Measurements from ENCODE around the gene IL20. TPM values are rescaled to one million over a fixed set of nuclear protein-coding genes. Genes with fewer than 3 reads are reported as not detected.

The IL20 gene
- polyA plus RNA-seq, 1 donor (not counting 4 experiments of a cell fraction or from before 2014, with no cell fraction given) = 4.7 TPM

DNA sequence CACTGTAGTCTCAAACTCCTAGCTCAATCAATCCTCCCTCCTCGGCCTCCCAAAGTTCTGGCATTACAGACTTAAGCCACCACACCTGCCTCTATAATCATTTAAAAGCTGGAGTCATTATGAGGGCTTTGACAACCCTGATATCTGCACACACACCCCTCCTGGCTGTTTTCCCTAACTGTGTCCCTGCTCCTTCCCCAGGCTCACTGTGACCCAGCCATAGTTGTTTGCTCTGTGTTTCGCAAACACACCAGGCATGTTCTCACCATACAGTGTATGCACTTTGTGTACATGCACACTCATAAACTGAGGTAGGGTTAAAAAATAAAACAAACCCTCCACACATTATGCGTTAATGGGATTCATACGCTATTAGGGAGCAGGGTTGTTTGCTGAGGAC, 21.8 kb upstream of the IL20 start:
- no peak overlapping the region for H3K4me3 ChIP-seq (ENCODE audit: control insufficient read depth in 2 of 3, extremely low read depth in 1 of 3, insufficient read depth in 2 of 3, low read depth in 1 of 3, low read length in 3 of 3)
- no peaks in the 10 kb centered on the region for H3K79me2 ChIP-seq (ENCODE audit: control insufficient read depth, insufficient read depth, low read length)
- no peak overlapping the region for H3K27ac ChIP-seq (ENCODE audit: control insufficient read depth, insufficient read depth, low read length)
- TF ChIP-seq, protein P1, sequence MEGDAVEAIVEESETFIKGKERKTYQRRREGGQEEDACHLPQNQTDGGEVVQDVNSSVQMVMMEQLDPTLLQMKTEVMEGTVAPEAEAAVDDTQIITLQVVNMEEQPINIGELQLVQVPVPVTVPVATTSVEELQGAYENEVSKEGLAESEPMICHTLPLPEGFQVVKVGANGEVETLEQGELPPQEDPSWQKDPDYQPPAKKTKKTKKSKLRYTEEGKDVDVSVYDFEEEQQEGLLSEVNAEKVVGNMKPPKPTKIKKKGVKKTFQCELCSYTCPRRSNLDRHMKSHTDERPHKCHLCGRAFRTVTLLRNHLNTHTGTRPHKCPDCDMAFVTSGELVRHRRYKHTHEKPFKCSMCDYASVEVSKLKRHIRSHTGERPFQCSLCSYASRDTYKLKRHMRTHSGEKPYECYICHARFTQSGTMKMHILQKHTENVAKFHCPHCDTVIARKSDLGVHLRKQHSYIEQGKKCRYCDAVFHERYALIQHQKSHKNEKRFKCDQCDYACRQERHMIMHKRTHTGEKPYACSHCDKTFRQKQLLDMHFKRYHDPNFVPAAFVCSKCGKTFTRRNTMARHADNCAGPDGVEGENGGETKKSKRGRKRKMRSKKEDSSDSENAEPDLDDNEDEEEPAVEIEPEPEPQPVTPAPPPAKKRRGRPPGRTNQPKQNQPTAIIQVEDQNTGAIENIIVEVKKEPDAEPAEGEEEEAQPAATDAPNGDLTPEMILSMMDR (optimal IDR thresholded peaks at IDR 0.05 in 1 of 3, IDR thresholded peaks at IDR 0.05 in 1 of 3, conservative IDR thresholded peaks at IDR 0.05 in 1 of 3; ENCODE audit: extremely low read depth in 1 of 3, insufficient read depth in 2 of 3, low read length in 3 of 3) = no peak
- TF ChIP-seq EZH2 (IDR thresholded peaks at IDR 0.05; ENCODE audit: low read length) = no peak
- peaks cover 16% of the 10 kb centered on the region for H3K4me1 ChIP-seq (ENCODE audit: control insufficient read depth, extremely low read depth, insufficient read depth, low read length)
- H2AFZ ChIP-seq (ENCODE audit: control insufficient read depth, low read length) = no peak overlapping the region
- H3K9me1 ChIP-seq (ENCODE audit: control insufficient read depth, extremely low read depth, insufficient read depth, low read length) = no peaks in the 10 kb centered on the region
- dilution Hi-C loops (cut with MboI; ENCODE audit: extremely low pct_ligation_motif_present, low sequenced_read_pairs) = no loop called here
- no peaks in the 10 kb centered on the region for H3K27me3 ChIP-seq (ENCODE audit: control insufficient read depth, extremely low read depth, insufficient read depth, low read length)
- no peaks in the 10 kb centered on the region for H4K20me1 ChIP-seq (ENCODE audit: control insufficient read depth, extremely low read depth, insufficient read depth, low read length)
- H3K4me2 ChIP-seq (ENCODE audit: control insufficient read depth, extremely low read depth, insufficient read depth, low read depth, low read length) = no peak overlapping the region
- H3K9ac ChIP-seq (ENCODE audit: control insufficient read depth, extremely low read depth, insufficient read depth, low read length) = no peak overlapping the region
- no peaks in the 10 kb centered on the region for H3K9me3 ChIP-seq (ENCODE audit: control insufficient read depth, low read depth, low read length)
- DNase-seq (ENCODE audit: low read depth, low spot score) (no peak), FAIRE-seq (no peak)
- no peaks in the 10 kb centered on the region for H3K36me3 ChIP-seq (ENCODE audit: control insufficient read depth in 2 of 2, extremely low read depth in 1 of 2, insufficient read depth in 2 of 2, low read length in 2 of 2)

DNA sequence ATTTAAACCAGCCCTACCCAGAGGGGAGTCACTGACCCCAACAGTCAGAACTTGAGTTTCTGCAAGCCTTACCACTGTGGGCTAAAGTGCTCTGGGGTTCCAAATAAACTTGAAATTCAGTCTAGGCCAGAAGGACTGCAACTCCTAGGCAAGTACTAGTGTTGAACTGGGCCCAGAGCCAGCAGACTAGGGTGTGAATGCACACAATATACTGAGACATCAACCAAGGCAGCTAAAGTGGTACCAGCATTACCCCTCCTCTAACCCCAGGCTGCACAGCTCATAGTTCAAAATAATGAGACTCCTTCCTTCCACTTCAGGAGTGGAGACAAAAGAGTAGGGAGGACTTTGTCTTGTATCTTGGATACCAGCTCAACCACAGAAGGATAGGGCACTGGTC, 18.9 kb upstream of the IL20 start:
- FAIRE-seq (no peak), DNase-seq (ENCODE audit: low read depth, low spot score) (no peak)
- dilution Hi-C loops (cut with MboI; ENCODE audit: extremely low pct_ligation_motif_present, low sequenced_read_pairs) = no loop called here
- no peaks in the 10 kb centered on the region for H3K9me1 ChIP-seq (ENCODE audit: control insufficient read depth, extremely low read depth, insufficient read depth, low read length)
- H3K4me1 ChIP-seq (ENCODE audit: control insufficient read depth, extremely low read depth, insufficient read depth, low read length) = peaks cover 12% of the 10 kb centered on the region
- no peaks in the 10 kb centered on the region for H3K27me3 ChIP-seq (ENCODE audit: control insufficient read depth, extremely low read depth, insufficient read depth, low read length)
- no peaks in the 10 kb centered on the region for H3K36me3 ChIP-seq (ENCODE audit: control insufficient read depth in 2 of 2, extremely low read depth in 1 of 2, insufficient read depth in 2 of 2, low read length in 2 of 2)
- H3K9ac ChIP-seq (ENCODE audit: control insufficient read depth, extremely low read depth, insufficient read depth, low read length) = no peak overlapping the region
- TF ChIP-seq, protein P1 (optimal IDR thresholded peaks at IDR 0.05 in 1 of 3, IDR thresholded peaks at IDR 0.05 in 1 of 3, conservative IDR thresholded peaks at IDR 0.05 in 1 of 3; ENCODE audit: extremely low read depth in 1 of 3, insufficient read depth in 2 of 3, low read length in 3 of 3) = no peak
- TF ChIP-seq EZH2 (IDR thresholded peaks at IDR 0.05; ENCODE audit: low read length) = no peak
- H4K20me1 ChIP-seq (ENCODE audit: control insufficient read depth, extremely low read depth, insufficient read depth, low read length) = no peaks in the 10 kb centered on the region
- H2AFZ ChIP-seq (ENCODE audit: control insufficient read depth, low read length) = no peak overlapping the region
- H3K27ac ChIP-seq (ENCODE audit: control insufficient read depth, insufficient read depth, low read length) = no peak overlapping the region
- no peak overlapping the region for H3K4me3 ChIP-seq (ENCODE audit: control insufficient read depth in 2 of 3, extremely low read depth in 1 of 3, insufficient read depth in 2 of 3, low read depth in 1 of 3, low read length in 3 of 3)
- no peaks in the 10 kb centered on the region for H3K9me3 ChIP-seq (ENCODE audit: control insufficient read depth, low read depth, low read length)
- H3K4me2 ChIP-seq (ENCODE audit: control insufficient read depth, extremely low read depth, insufficient read depth, low read depth, low read length) = no peak overlapping the region
- no peaks in the 10 kb centered on the region for H3K79me2 ChIP-seq (ENCODE audit: control insufficient read depth, insufficient read depth, low read length)

Measured in keratinocyte (primary cell).